Adrenal gland (tissue), 12 donors: ENCODE data around the gene CDC7. TPM values are rescaled to one million over a fixed set of nuclear protein-coding genes. Genes with fewer than 3 reads are reported as not detected.
A peak's percentile ranks its signal among the peaks of the same experiment; 100 is the strongest.

Experiments used
- DNase-seq, 7 donors: peaks; one replicate each; pipeline ENCODE4 v3.0.0-alpha.2; 2019 to 2020
- H3K27ac ChIP-seq, 5 donors: fragments of 200-600 bp; sonication (generic) in 4 of 5; 1 replicate in 3 of 5; 2 replicates in 2 of 5; pipeline versions ENCODE4 v1.5.1 to v1.8.0; 2016 to 2020; ENCODE audit warnings: mild to moderate bottlenecking in 1 of 5
- H3K27me3 ChIP-seq: fragments of 200-600 bp; 2 replicates; pipeline ENCODE4 v1.8.0; 2021
- H3K36me3 ChIP-seq, 2 donors: fragments of 200-600 bp; replicated peaks in 1 of 2; 1 replicate in 1 of 2; 2 replicates in 1 of 2; pipeline versions ENCODE4 v1.5.1 to v1.8.0; 2018 to 2022
- H3K4me1 ChIP-seq, 2 donors: fragments of 200-600 bp; replicated peaks in 1 of 2; 1 replicate in 1 of 2; 2 replicates in 1 of 2; pipeline versions ENCODE4 v1.5.1 to v1.8.0; 2018 to 2021
- H3K4me3 ChIP-seq, 4 donors: fragments of 200-600 bp; sonication (generic) in 3 of 4; one replicate each; pipeline ENCODE4 v1.5.1; 2016 to 2018
- H3K9me3 ChIP-seq, 3 donors: fragments of 200-600 bp; sonication (generic) in 1 of 3; replicated peaks in 1 of 3; 1 replicate in 2 of 3; 2 replicates in 1 of 3; pipeline versions ENCODE4 v1.5.1 to v1.8.0; 2016 to 2021
- POLR2A ChIP-seq, 2 donors: fragments of 450-650 bp; IDR thresholded peaks; one replicate each; pipeline ENCODE4 v1.6.1; 2017; ENCODE audit warnings: antibody characterized with exemption in 2 of 2, mild to moderate bottlenecking in 2 of 2, moderate library complexity in 1 of 2
- WGBS, 4 donors: extraction: QIAGEN DNeasy Blood & Tissue Kit in 2 of 4; methylation state at CpG; one replicate each; pipeline versions ENCODE4 v1.1.5 to v1.1.7; 2013 to 2017; 5-methylcytosine and 5-hydroxymethylcytosine counted together
- intact Hi-C, 2 donors: fragments of 100-400 bp; cut with DNase I; formaldehyde crosslinking; loops; one replicate each; pipeline versions ENCODE4 v1.14.1 to v1.15.0; 2022 to 2023
- polyA plus RNA-seq, 3 donors: library from polyadenylated mRNA; stranded (reverse); fragments of 200-250 nt in 2 of 3; fragments of 350-450 nt in 1 of 3; fragmentation: Illumina TruSeq in 1 of 3; extraction: RNeasy Lipid Tissue Mini Kit (QIAGEN cat#74804) in 1 of 3; gene quantifications; one replicate each; pipeline ENCODE4 v1.2.3, GENCODE V29; 2013 to 2014
- total RNA-seq, 9 donors: library from RNA; depleted of rRNA in 4 of 9; stranded (reverse); fragments of >200 nt in 4 of 9; fragments of 120-200 nt in 1 of 9; fragmentation: NEBNext Ultra II Directional in 1 of 9; extraction: Animal tissue kit (Norgen Biotek cat#: 25700) in 1 of 9; gene quantifications; one replicate each; pipeline versions ENCODE4 v1.1.0 to v1.2.4, GENCODE V29; 2013 to 2023
- TF ChIP-seq, protein P1 (sequence below), 6 experiments: fragments of 450-650 bp in 4 of 6; fragments of 200-600 bp in 2 of 6; sonication (generic) in 1 of 6; IDR thresholded peaks; 1 replicate in 5 of 6; 2 replicates in 1 of 6; pipeline versions ENCODE4 v1.5.1 to v1.8.0; 2016 to 2021; ENCODE audit warnings: antibody characterized with exemption in 6 of 6, mild to moderate bottlenecking in 2 of 6, moderate library complexity in 1 of 6
- donor health status: healthy with polysubstance abuse.
- donor health status: Bipolar disorder and iron deficiency.
- donor health status: DM: yes; HTN: yes; CAD: no.
- donor health status: DM: no; HTN: no; CAD: no.
- donor health status: DM: no; HTN: no; CAD: no.
- donor health status: DM: yes; HTN: yes; CAD: no.

CDC7 gene
- total and polyA plus RNA-seq, 12 donors: 1.6 to 15.7 (median 3.1) TPM

- Histone ChIP-seq H3K4me1 (peaks cover 0 to 7% of the 10 kb centered on the region in 2 donors), H3K27me3 (no peaks in the 10 kb centered on the region), H3K27ac (peak overlapping the region in 2 of 5 donors; percentile 46 to 56), H3K4me3 (no peak overlapping the region), H3K9me3 (no peaks in the 10 kb centered on the region), H3K36me3 (no peaks in the 10 kb centered on the region)
- intact Hi-C loops: no loop called here
- no peak for DNase-seq
- 57 to 81% (median 68%) methylated on average over 2 of the region's 2 CpGs for WGBS, 4 donors
- TF ChIP-seq POLR2A (IDR thresholded peaks at IDR 0.05): no peak
- TF ChIP-seq, protein P1, sequence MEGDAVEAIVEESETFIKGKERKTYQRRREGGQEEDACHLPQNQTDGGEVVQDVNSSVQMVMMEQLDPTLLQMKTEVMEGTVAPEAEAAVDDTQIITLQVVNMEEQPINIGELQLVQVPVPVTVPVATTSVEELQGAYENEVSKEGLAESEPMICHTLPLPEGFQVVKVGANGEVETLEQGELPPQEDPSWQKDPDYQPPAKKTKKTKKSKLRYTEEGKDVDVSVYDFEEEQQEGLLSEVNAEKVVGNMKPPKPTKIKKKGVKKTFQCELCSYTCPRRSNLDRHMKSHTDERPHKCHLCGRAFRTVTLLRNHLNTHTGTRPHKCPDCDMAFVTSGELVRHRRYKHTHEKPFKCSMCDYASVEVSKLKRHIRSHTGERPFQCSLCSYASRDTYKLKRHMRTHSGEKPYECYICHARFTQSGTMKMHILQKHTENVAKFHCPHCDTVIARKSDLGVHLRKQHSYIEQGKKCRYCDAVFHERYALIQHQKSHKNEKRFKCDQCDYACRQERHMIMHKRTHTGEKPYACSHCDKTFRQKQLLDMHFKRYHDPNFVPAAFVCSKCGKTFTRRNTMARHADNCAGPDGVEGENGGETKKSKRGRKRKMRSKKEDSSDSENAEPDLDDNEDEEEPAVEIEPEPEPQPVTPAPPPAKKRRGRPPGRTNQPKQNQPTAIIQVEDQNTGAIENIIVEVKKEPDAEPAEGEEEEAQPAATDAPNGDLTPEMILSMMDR (IDR thresholded peaks at IDR 0.05): no peak
These were observed 69.4 kb downstream of the CDC7 start for GRCh38 chr1:91570120-91570448.

GRCh38 chr1:91572044-91572443 is 71.4 kb downstream of the CDC7 start:
- intact Hi-C loops: no loop called here
- Histone ChIP-seq H3K9me3 (no peaks in the 10 kb centered on the region), H3K27me3 (no peaks in the 10 kb centered on the region), H3K4me3 (no peak overlapping the region), H3K27ac (no peak overlapping the region), H3K36me3 (no peaks in the 10 kb centered on the region), H3K4me1 (peaks cover 0 to 7% of the 10 kb centered on the region in 2 donors)
- peak in 5 of 7 donors; percentile 26 to 63 (median 34) for DNase-seq
- no peak for TF ChIP-seq POLR2A (IDR thresholded peaks at IDR 0.05)
- TF ChIP-seq, protein P1 (IDR thresholded peaks at IDR 0.05): no peak
- 68 to 77% (median 70%) methylated on average over 10 of the region's 10 CpGs for WGBS, 4 donors

Other genes starting within 250 kb of the CDC7 start
- 1 to 10 TPM in 3 of 9 donors, under 1 TPM in 5, not detected in 1; 0.17 to 4.0 (median 0.80) TPM for gene HFM1, start 96.0 kb upstream of the CDC7 start, total RNA-seq
- 1 to 10 TPM; 1.0 to 8.6 (median 1.9) TPM for gene HFM1, start 96.0 kb upstream of the CDC7 start, polyA plus RNA-seq